Measurements from ENCODE around the gene NUDT22.

The NUDT22 gene

GRCh38 chr11:64225608-64226506 lies at the start of gene NUDT22, which contains the start of gene TRPT1:
TSS of gene NUDT22 (plus strand) at chr11:64226274. CDS start at chr11:64226653, 379 bp downstream.
TSS of gene TRPT1 (minus strand) at chr11:64226186. CDS start at chr11:64225860, 326 bp downstream.
- peak; percentile 96 for DNase-seq

GRCh38 chr11:64176751-64177150 lies 49.3 kb upstream of the NUDT22 start:
- DNase-seq, result no peak

GRCh38 chr11:64178203-64178602 lies 47.9 kb upstream of the NUDT22 start:
- DNase-seq, result no peak

- no peak for DNase-seq
Measured at GRCh38 chr11:64178951-64179639, 47.0 kb upstream of the NUDT22 start.

- no peak for DNase-seq
Measured at GRCh38 chr11:64180891-64181290, 45.2 kb upstream of the NUDT22 start.

GRCh38 chr11:64181506-64182411 lies 44.3 kb upstream of the NUDT22 start:
- peak; percentile 91 for DNase-seq

GRCh38 chr11:64183890-64184289 lies 42.2 kb upstream of the NUDT22 start:
- no peak for DNase-seq

- peak; percentile 74 for DNase-seq
Measured at GRCh38 chr11:64185175-64185692, 40.8 kb upstream of the NUDT22 start.

- DNase-seq, result peak; percentile 100
Measured at GRCh38 chr11:64185693-64186491, 40.2 kb upstream of the NUDT22 start, which contains the start of gene STIP1. TSS of gene STIP1 (plus strand) at chr11:64186171. CDS start at chr11:64186262, 91 bp downstream.

- DNase-seq, result peak; percentile 40
Measured at GRCh38 chr11:64186492-64187165, 39.4 kb upstream of the NUDT22 start.

GRCh38 chr11:64192434-64192833 lies 33.6 kb upstream of the NUDT22 start:
- DNase-seq, result no peak

- DNase-seq, result no peak
Measured at GRCh38 chr11:64196626-64197025, 29.4 kb upstream of the NUDT22 start.

- DNase-seq, result peak; percentile 44
Measured at GRCh38 chr11:64198511-64198910, 27.6 kb upstream of the NUDT22 start.

GRCh38 chr11:64201543-64201942 lies 24.5 kb upstream of the NUDT22 start:
- DNase-seq, result no peak

- DNase-seq, result no peak
Measured at GRCh38 chr11:64202992-64203391, 23.1 kb upstream of the NUDT22 start.

GRCh38 chr11:64203421-64204079 lies 22.5 kb upstream of the NUDT22 start:
- no peak for DNase-seq

- no peak for DNase-seq
Measured at GRCh38 chr11:64204080-64204440, 22.0 kb upstream of the NUDT22 start.

GRCh38 chr11:64204464-64204989 lies 21.5 kb upstream of the NUDT22 start:
- DNase-seq, result peak; percentile 99

- peak; percentile 97 for DNase-seq
Measured at GRCh38 chr11:64206457-64207255, 19.4 kb upstream of the NUDT22 start, which contains the start of gene FERMT3. TSS of gene FERMT3 (plus strand) at chr11:64206721. CDS start at chr11:64207365, 644 bp downstream.

Measured in hematopoietic multipotent progenitor cell treated with erythropoietin and hydrocortisone succinate and interleukin-3 and kit ligand, for 4 days (in vitro differentiated cells).